Effector CD8-positive, alpha-beta T cell (primary cell): ENCODE measurements around the gene TMEM120B.

Experiments
- DNase-seq: peaks from one replicate; lab custom pipeline; 2025; lab: John Stamatoyannopoulos, UW

TMEM120B gene

GRCh38 chr12:121819212-121819949, 106.8 kb downstream of the TMEM120B start:
- DNase-seq = no peak

GRCh38 chr12:121820056-121820455, 107.5 kb downstream of the TMEM120B start:
- DNase-seq = no peak

GRCh38 chr12:121822393-121823100, 110.0 kb downstream of the TMEM120B start:
- DNase-seq = no peak

- no peak for DNase-seq
Measured at GRCh38 chr12:121823101-121823726, 110.7 kb downstream of the TMEM120B start.

GRCh38 chr12:121823727-121824115, 111.2 kb downstream of the TMEM120B start:
- DNase-seq = no peak

GRCh38 chr12:121825041-121825523, 112.5 kb downstream of the TMEM120B start:
- DNase-seq = no peak

GRCh38 chr12:121826318-121827150, 114.0 kb downstream of the TMEM120B start:
- no peak for DNase-seq

- no peak for DNase-seq
Measured at GRCh38 chr12:121827351-121828099, 115.0 kb downstream of the TMEM120B start.

- DNase-seq = no peak
Measured at GRCh38 chr12:121828306-121828705, 115.8 kb downstream of the TMEM120B start.

GRCh38 chr12:121828826-121829225, 116.3 kb downstream of the TMEM120B start:
- no peak for DNase-seq

GRCh38 chr12:121829250-121829918, 116.8 kb downstream of the TMEM120B start:
- DNase-seq = no peak

GRCh38 chr12:121830134-121830533, 117.6 kb downstream of the TMEM120B start:
- DNase-seq = no peak

- no peak for DNase-seq
Measured at GRCh38 chr12:121830588-121831265, 118.2 kb downstream of the TMEM120B start.
